K562 (cell line): ENCODE measurements around the gene NUDT21. TPM values are rescaled to one million over a fixed set of nuclear protein-coding genes. Genes with fewer than 3 reads are reported as not detected.

Source experiments
- ARID3B ChIP-seq: fragments of 250-450 bp; sonication (Bioruptor Pico); IDR thresholded peaks from 2 replicates; pipeline ENCODE4 v1.4.0; 2020; ENCODE audit warnings: borderline replicate concordance
- ATF2 ChIP-seq: sonication (generic); formaldehyde crosslinking; IDR thresholded peaks from 2 replicates; pipeline ENCODE4 v1.8.1; 2022; ENCODE audit warnings: missing genetic modification reagents
- CSDE1 ChIP-seq, 2 experiments: fragments of 450-650 bp; IDR thresholded peaks; 2 replicates each; pipeline ENCODE4 v1.6.1; 2016; ENCODE audit warnings: mild to moderate bottlenecking in 1 of 2
- DEAF1 ChIP-seq: fragments of 450-650 bp; formaldehyde crosslinking; IDR thresholded peaks from 2 replicates; pipeline ENCODE4 v1.4.0; 2020; ENCODE audit warnings: mild to moderate bottlenecking, moderate library complexity
- ETS2 ChIP-seq: IDR thresholded peaks from 2 replicates; pipeline ENCODE4 v1.6.1; 2016; ENCODE audit warnings: borderline replicate concordance, missing genetic modification characterization, mild to moderate bottlenecking, moderate library complexity, missing compliant biosample characterization; ENCODE audit not compliant: poor library complexity, severe bottlenecking
- FOXJ3 ChIP-seq: sonication (generic); formaldehyde crosslinking; IDR thresholded peaks from 2 replicates; pipeline ENCODE4 v1.4.0; 2020; ENCODE audit warnings: mild to moderate bottlenecking, missing genetic modification reagents
- HDAC3 ChIP-seq: fragments of 450-650 bp; IDR thresholded peaks from 2 replicates; pipeline ENCODE4 v1.6.1; 2018; ENCODE audit warnings: borderline replicate concordance, mild to moderate bottlenecking, moderate library complexity; ENCODE audit not compliant: partially characterized antibody
- HDGF ChIP-seq: fragments of 450-650 bp; IDR thresholded peaks from 2 replicates; pipeline ENCODE4 v1.6.1; 2016
- HMG20B ChIP-seq: fragments of 250-450 bp; sonication (Bioruptor Pico); IDR thresholded peaks from 2 replicates; pipeline ENCODE4 v1.5.0; 2021; ENCODE audit warnings: mild to moderate bottlenecking
- KAT7 ChIP-seq: sonication (generic); formaldehyde crosslinking; IDR thresholded peaks from 2 replicates; pipeline ENCODE4 v1.8.0; 2022; ENCODE audit warnings: missing genetic modification reagents, mild to moderate bottlenecking, borderline replicate concordance
- MEF2D ChIP-seq: conservative IDR thresholded peaks from 2 replicates; pipeline ENCODE4 v1.6.1; 2016; ENCODE audit warnings: low read depth, missing genetic modification characterization, missing compliant biosample characterization
- NFIX ChIP-seq: fragments of 250-450 bp; sonication (Bioruptor Pico); IDR thresholded peaks from 2 replicates; pipeline ENCODE4 v1.4.0; 2020; ENCODE audit warnings: low read depth, mild to moderate bottlenecking, moderate library complexity
- PATZ1 ChIP-seq: fragments of 250-450 bp; sonication (Bioruptor Pico); IDR thresholded peaks from 2 replicates; pipeline ENCODE4 v1.5.0; 2020; ENCODE audit warnings: mild to moderate bottlenecking, borderline replicate concordance
- POLR2A ChIP-seq: fragments of 450-650 bp; conservative IDR thresholded peaks from 2 replicates; pipeline ENCODE4 v1.6.1; 2016
- PURB ChIP-seq: sonication (generic); formaldehyde crosslinking; IDR thresholded peaks from 2 replicates; pipeline ENCODE4 v1.9.0; 2021; ENCODE audit warnings: low read depth, mild to moderate bottlenecking, missing genetic modification reagents
- SPI1 ChIP-seq: IDR thresholded peaks from 2 replicates; pipeline ENCODE4 v1.6.1; 2011; ENCODE audit warnings: low read depth, low read length, control low read depth, borderline replicate concordance
- TCF7L2 ChIP-seq: fragments of 150-350 bp; IDR thresholded peaks from 2 replicates; pipeline ENCODE4 v1.6.1; 2016; ENCODE audit warnings: low read depth, mild to moderate bottlenecking, low read length, moderate library complexity
- TEAD1 ChIP-seq, 2 experiments: fragments of 450-650 bp in 1 of 2; sonication (generic) in 1 of 2; formaldehyde crosslinking; IDR thresholded peaks; 2 replicates each; pipeline versions ENCODE4 v1.4.0 to v1.8.0; 2020 to 2022; ENCODE audit warnings: mild to moderate bottlenecking in 2 of 2, missing genetic modification reagents in 1 of 2
- YBX1 ChIP-seq: fragments of 450-650 bp; IDR thresholded peaks from 2 replicates; pipeline ENCODE4 v1.7.1; 2016; ENCODE audit warnings: mild to moderate bottlenecking
- ZNF398 ChIP-seq: fragments of 250-450 bp; sonication (Bioruptor Pico); IDR thresholded peaks from 2 replicates; pipeline ENCODE4 v1.8.0; 2021; ENCODE audit warnings: moderate library complexity, mild to moderate bottlenecking, inconsistent platforms
- polyA plus RNA-seq, 8 experiments: library from polyadenylated mRNA; depleted of rRNA in 4 of 8; stranded (reverse) in 5 of 8; unstranded in 3 of 8; fragments of >200 nt; fragmentation: Nextera tagmentation in 2 of 8; fragmentation: Illumina TruSeq in 1 of 8; extraction: Ambion mirVana in 2 of 8; extraction: Trizol in 1 of 8; gene quantifications; 2 replicates each; pipeline versions ENCODE4 v1.2.1 to v1.2.3, GENCODE V29; 2011 to 2014; ENCODE audit warnings: inconsistent platforms in 1 of 8, missing spikeins in 1 of 8
- total RNA-seq, 7 experiments: library from RNA; depleted of rRNA in 6 of 7; stranded (reverse); fragments of >200 nt in 6 of 7; fragmentation: Illumina TruSeq in 2 of 7; extraction: Trizol in 2 of 7; gene quantifications; 2 replicates each; pipeline versions ENCODE4 v1.2.1 to v1.2.3, GENCODE V29; 2011 to 2021; ENCODE audit warnings: low replicate concordance in 1 of 7

The NUDT21 gene
- total and polyA plus RNA-seq, 9 of the 15 experiments (the other 6 are each of a cell fraction or from before 2014, with no cell fraction given) = 62.4 to 218 (median 121) TPM

GRCh38 chr16:56450986-56451752, at the start of gene NUDT21, which contains the start of gene OGFOD1 (continued):
- TF ChIP-seq DEAF1 (CRISPR knock-in tag) = no peak
- TF ChIP-seq PURB (CRISPR knock-in tag) = no peak
- no peak for TF ChIP-seq TCF7L2
- TF ChIP-seq HMG20B (CRISPR knock-in tag) = no peak
- no peak for TF ChIP-seq HDGF
- TF ChIP-seq ARID3B = no peak
- TF ChIP-seq ETS2 (tag) = no peak
- TF ChIP-seq TEAD1 (CRISPR knock-in tag; IDR thresholded peaks at IDR 0.05) = peak in 1 of 2 experiments; percentile 79; a peak in 2 of 4 replicates
- TF ChIP-seq HDAC3 = no peak
- TF ChIP-seq YBX1 = no peak
- no peak for TF ChIP-seq NFIX (CRISPR knock-in tag)
- TF ChIP-seq ZNF398 (CRISPR knock-in tag) = no peak
- TF ChIP-seq CSDE1 (IDR thresholded peaks at IDR 0.05) = no peak
- TF ChIP-seq KAT7 = 0 out of 2 replicates have a peak, but pooled peaks have one; percentile 69
- TF ChIP-seq PATZ1 (CRISPR knock-in tag) = no peak
- no peak for TF ChIP-seq ATF2
- TF ChIP-seq POLR2A = peak; percentile 92
- no peak for TF ChIP-seq SPI1
- no peak for TF ChIP-seq FOXJ3 (CRISPR knock-in tag)
- no peak for TF ChIP-seq MEF2D
